GM18519 (cell line): ENCODE data around the gene CCDC81.

ENCODE experiments used
- ATAC-seq: cut with Tn5 transposase; IDR thresholded peaks from one replicate; pipeline ENCODE4 v1.9.1; 2021; ENCODE audit warnings: mild to moderate bottlenecking, moderate library complexity; ENCODE audit not compliant: unreplicated experiment, low FRiP score

CCDC81 gene

GRCh38 chr11:86461892-86462291, 87.2 kb downstream of the CCDC81 start:
- no peak for ATAC-seq

DNA sequence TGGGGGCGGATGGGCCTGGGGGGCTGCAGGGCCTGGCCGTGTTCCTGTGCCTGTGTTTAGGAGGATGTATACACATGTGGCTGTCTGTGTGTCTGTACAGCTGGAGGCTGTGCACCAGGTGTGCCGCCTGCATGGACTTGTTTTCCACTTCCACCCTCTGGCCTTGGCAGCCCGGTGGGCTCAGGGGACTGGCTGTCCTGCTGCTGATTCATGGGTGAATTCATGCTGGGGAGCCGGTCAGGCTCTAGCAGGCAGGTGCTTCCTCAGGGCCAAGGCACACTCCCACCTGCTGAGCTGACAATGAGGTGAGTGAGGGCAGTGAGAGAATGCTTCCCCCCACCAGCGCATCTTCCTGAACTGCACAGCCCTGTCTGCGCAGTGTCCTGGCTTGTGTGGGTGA, 88.4 kb downstream of the CCDC81 start:
- ATAC-seq, result no peak

DNA sequence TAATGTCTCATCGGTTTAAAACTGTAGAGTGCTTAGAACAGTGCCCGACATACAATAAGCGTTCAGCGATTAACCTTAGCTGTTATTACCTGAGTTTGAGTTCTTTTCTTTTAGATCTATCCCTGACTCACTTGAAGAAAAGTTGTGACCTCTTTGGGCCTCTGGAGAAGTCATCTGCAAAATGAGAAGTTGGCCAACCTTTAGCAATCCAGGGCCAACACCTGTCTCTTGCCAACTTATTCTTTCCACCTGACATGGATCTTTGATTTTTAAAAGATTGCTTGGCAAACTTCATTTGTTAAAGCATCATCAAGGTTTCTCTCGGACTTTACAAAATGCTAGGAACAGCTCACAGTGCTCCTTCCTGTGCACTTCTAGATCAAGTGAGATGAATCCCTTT, 89.3 kb downstream of the CCDC81 start:
- ATAC-seq, result no peak

DNA sequence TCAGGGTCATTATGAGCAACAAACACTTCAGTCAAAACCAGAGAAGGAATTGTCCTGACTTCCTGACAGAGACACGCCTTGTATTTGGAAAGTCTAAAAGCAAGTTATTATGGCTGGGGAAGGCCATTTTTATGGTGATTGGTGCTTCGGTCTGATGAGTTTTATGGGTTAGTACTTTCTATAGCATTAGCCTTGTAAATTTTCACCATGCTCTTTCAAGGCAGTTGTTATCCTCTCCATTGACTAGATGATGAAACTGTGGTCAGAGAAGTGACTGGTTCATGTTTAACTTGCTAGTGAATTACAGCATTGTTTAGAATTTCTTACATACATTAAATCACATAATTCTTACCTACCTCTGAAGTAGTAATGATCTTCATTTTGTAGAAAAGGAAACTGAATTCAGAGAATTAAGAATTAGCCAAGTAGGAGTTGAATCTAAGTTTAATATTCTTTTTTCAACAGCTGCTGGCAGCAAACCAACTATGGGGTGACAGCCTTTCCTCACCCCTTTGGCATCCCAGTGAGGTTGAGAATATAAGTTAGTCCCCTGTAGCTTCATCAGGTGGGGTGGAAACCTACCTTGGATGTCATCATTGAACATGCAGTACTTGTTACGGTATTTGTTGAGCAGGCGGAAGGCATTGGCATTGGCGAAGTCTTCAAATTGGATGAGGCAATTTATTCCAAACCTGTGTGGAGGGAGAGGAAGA, 90.0 kb downstream of the CCDC81 start:
- no peak for ATAC-seq

- ATAC-seq, result no peak
These were observed 93.5 kb downstream of the CCDC81 start for GRCh38 chr11:86468169-86468568.

GRCh38 chr11:86469491-86470388, 95.1 kb downstream of the CCDC81 start:
- no peak for ATAC-seq
